ENCODE data around the gene PRLR. TPM values are rescaled to one million over a fixed set of nuclear protein-coding genes. Genes with fewer than 3 reads are reported as not detected.

Gene PRLR
- total RNA-seq, 1 donor from 2014 or later = not detected

DNA sequence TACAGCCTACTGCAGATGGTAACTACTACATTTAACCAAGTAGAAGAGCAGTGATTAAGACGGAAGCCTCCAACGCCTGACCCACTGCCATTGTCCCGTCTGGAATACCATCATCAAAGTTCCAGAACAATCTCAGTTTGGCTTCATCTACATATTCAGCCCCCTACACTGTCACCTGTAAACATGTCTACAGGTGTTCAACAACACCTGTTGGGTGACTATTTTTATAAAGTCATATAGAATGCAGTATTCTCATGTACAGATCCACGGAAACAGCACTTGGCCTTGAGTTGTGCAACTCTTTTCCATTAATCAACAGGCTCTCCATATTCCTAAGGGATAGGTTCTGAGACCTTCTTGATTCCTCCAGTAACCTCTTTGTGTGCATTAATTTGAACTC, 129.3 kb downstream of the PRLR start:
- intact Hi-C loops (cut with micrococcal nuclease) = no loop called here
- H3K27me3 Mint-ChIP-seq = no peaks in the 10 kb centered on the region
- no peaks in the 10 kb centered on the region for H3K4me1 Mint-ChIP-seq
- DNase-seq = no peak
- H3K36me3 Mint-ChIP-seq (ENCODE audit: low read depth) = no peaks in the 10 kb centered on the region
- H3K4me3 Mint-ChIP-seq = no peak overlapping the region
- H3K27ac Mint-ChIP-seq = no peak overlapping the region
- no peaks in the 10 kb centered on the region for H3K9me3 Mint-ChIP-seq

- Mint-ChIP-seq H3K27me3 (no peaks in the 10 kb centered on the region), H3K27ac (no peak overlapping the region), H3K36me3 (ENCODE audit: low read depth) (no peaks in the 10 kb centered on the region), H3K4me3 (no peak overlapping the region), H3K9me3 (no peaks in the 10 kb centered on the region), H3K4me1 (no peaks in the 10 kb centered on the region)
- no peak for DNase-seq
- intact Hi-C loops (cut with micrococcal nuclease) = no loop called here
These were observed 132.1 kb downstream of the PRLR start for GRCh38 chr5:35098214-35098613.

DNA sequence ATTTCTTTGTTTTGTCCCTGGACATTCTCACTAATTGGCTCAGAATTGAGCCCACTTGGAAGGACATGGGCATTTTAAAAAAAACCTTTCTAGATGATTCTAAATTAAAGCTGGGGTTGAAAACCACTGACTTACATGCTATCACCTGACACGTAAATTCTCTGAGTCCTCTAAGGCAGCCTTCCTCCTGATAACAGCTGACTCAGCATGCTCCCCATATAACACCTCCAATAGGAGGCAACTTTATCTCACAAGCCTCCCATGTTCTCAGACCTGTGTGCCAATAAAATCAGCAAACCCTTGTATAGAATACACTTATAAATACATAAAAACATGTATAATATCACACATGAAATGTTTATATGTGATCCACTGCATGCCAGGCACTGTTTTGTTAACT, 133.4 kb downstream of the PRLR start:
- intact Hi-C loops (cut with micrococcal nuclease) = no loop called here
- Mint-ChIP-seq H3K9me3 (no peaks in the 10 kb centered on the region), H3K27me3 (no peaks in the 10 kb centered on the region), H3K4me3 (no peak overlapping the region), H3K36me3 (ENCODE audit: low read depth) (no peaks in the 10 kb centered on the region), H3K27ac (no peak overlapping the region), H3K4me1 (no peaks in the 10 kb centered on the region)
- no peak for DNase-seq

- Mint-ChIP-seq H3K27ac (no peak overlapping the region), H3K36me3 (ENCODE audit: low read depth) (no peaks in the 10 kb centered on the region)
- intact Hi-C loops (cut with micrococcal nuclease) = no loop called here
These were observed 134.1 kb downstream of the PRLR start for GRCh38 chr5:35096216-35096615.

GRCh38 chr5:35095366-35095765, 134.9 kb downstream of the PRLR start:
- Mint-ChIP-seq H3K4me3 (no peak overlapping the region), H3K27me3 (no peaks in the 10 kb centered on the region), H3K9me3 (no peaks in the 10 kb centered on the region), H3K27ac (no peak overlapping the region), H3K4me1 (no peaks in the 10 kb centered on the region), H3K36me3 (ENCODE audit: low read depth) (no peaks in the 10 kb centered on the region)
- intact Hi-C loops (cut with micrococcal nuclease) = no loop called here
- DNase-seq = no peak

More at GRCh38 chr5:35096216-35096615, 134.1 kb downstream of the PRLR start:
- Mint-ChIP-seq H3K9me3 (no peaks in the 10 kb centered on the region), H3K4me1 (no peaks in the 10 kb centered on the region), H3K27me3 (no peaks in the 10 kb centered on the region), H3K4me3 (no peak overlapping the region)
- DNase-seq = no peak

DNA sequence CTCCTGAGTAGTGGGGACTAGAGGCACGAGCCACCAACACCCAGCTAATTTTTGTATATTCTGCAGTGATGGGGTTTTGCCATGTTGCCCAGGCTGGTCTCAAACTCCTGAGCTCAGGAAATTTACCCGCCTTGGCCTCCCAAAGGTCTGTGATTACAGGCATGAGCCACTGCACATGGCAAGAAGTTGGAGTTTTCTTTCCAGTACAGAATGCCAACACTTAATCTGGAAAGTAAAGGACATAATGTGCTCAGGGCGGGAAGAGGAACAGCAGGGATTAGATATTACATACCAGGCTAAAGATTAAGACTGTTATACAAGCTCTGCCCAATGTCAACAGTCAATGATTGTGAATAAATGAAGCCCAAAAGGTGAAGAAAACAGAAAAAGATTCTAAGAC, 135.3 kb downstream of the PRLR start:
- H3K27ac Mint-ChIP-seq = no peak overlapping the region
- intact Hi-C loops (cut with micrococcal nuclease) = loop anchor here (5.0 kb wide), 1 partner anchor 87 kb away; no protein-coding TSS in a partner anchor
- no peaks in the 10 kb centered on the region for H3K9me3 Mint-ChIP-seq
- H3K36me3 Mint-ChIP-seq (ENCODE audit: low read depth) = no peaks in the 10 kb centered on the region
- H3K4me3 Mint-ChIP-seq = no peak overlapping the region
- DNase-seq = no peak
- H3K27me3 Mint-ChIP-seq = no peaks in the 10 kb centered on the region
- no peaks in the 10 kb centered on the region for H3K4me1 Mint-ChIP-seq

DNA sequence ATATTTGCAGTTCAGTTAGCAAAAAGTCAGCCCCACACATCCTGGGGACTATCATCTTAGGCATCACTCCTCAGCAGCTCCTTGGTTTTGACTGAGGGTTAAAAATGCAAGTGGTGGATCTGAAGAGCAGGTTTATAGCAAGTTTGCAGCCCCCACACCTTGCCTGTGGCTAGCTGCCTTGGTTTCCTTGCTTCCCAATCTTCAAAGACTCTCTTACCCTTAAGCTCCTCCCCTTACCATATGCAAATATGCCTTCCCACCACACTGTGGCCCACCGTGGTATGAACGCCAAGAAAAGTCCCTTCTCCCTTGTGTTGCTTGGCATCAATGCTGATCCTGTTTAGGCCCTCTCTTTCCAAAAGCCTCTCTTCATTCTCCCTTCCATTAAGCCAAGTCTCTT, 137.6 kb downstream of the PRLR start:
- Mint-ChIP-seq H3K27me3 (peaks cover 2% of the 10 kb centered on the region), H3K4me3 (no peak overlapping the region), H3K36me3 (ENCODE audit: low read depth) (no peaks in the 10 kb centered on the region), H3K9me3 (no peaks in the 10 kb centered on the region), H3K4me1 (no peaks in the 10 kb centered on the region), H3K27ac (no peak overlapping the region)
- no peak for DNase-seq
- intact Hi-C loops (cut with micrococcal nuclease) = loop anchor here (5.0 kb wide), 1 partner anchor 90 kb away; no protein-coding TSS in a partner anchor

- no peak overlapping the region for H3K27ac Mint-ChIP-seq
These were observed 138.6 kb downstream of the PRLR start for GRCh38 chr5:35091704-35092103.

GRCh38 chr5:35089334-35090314, 140.7 kb downstream of the PRLR start:
- peaks cover 2% of the 10 kb centered on the region for H3K27me3 Mint-ChIP-seq

More at GRCh38 chr5:35091704-35092103, 138.6 kb downstream of the PRLR start:
- Mint-ChIP-seq H3K4me1 (no peaks in the 10 kb centered on the region), H3K27me3 (peaks cover 2% of the 10 kb centered on the region), H3K9me3 (no peaks in the 10 kb centered on the region), H3K36me3 (ENCODE audit: low read depth) (no peaks in the 10 kb centered on the region), H3K4me3 (no peak overlapping the region)
- intact Hi-C loops (cut with micrococcal nuclease) = loop anchor here (5.0 kb wide), 1 partner anchor 91 kb away; no protein-coding TSS in a partner anchor
- DNase-seq = no peak

DNA sequence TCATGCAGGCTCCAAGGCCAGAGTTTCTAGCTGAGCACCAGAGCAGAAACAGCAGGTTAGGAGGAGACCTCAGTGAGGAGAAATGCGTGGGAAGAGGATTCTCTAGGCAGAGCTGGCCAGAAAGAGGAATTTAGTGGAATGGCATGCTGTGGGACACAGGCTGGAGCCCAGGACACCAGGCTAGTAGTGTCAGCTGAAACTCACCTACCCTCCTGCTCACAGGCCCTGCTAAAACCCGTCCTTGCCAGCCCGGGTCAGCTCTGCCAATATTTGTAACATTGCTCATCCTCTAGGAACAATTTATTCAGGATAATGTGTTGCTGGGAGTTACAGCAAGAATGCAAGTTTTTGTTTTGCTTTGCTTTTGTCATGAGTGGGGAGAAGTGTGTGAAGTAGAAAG, 142.3 kb downstream of the PRLR start:
- H3K9me3 Mint-ChIP-seq = no peaks in the 10 kb centered on the region
- H3K36me3 Mint-ChIP-seq (ENCODE audit: low read depth) = no peaks in the 10 kb centered on the region
- peaks cover 2% of the 10 kb centered on the region for H3K27me3 Mint-ChIP-seq
- no peak overlapping the region for H3K27ac Mint-ChIP-seq
- intact Hi-C loops (cut with micrococcal nuclease) = loop anchor here (2.0 kb wide), 1 partner anchor 563 kb away; no protein-coding TSS in a partner anchor
- no peak overlapping the region for H3K4me3 Mint-ChIP-seq
- no peak for DNase-seq
- H3K4me1 Mint-ChIP-seq = no peaks in the 10 kb centered on the region

More at GRCh38 chr5:35089334-35090314, 140.7 kb downstream of the PRLR start:
- intact Hi-C loops (cut with micrococcal nuclease) = loop anchor here (2.0 to 5.0 kb wide), 2 partner anchors 93 to 561 kb away; no protein-coding TSS in a partner anchor
- no peaks in the 10 kb centered on the region for H3K36me3 Mint-ChIP-seq (ENCODE audit: low read depth)
- no peaks in the 10 kb centered on the region for H3K4me1 Mint-ChIP-seq
- H3K9me3 Mint-ChIP-seq = no peaks in the 10 kb centered on the region
- no peak overlapping the region for H3K4me3 Mint-ChIP-seq
- DNase-seq = peak; percentile 85
- no peak overlapping the region for H3K27ac Mint-ChIP-seq

DNA sequence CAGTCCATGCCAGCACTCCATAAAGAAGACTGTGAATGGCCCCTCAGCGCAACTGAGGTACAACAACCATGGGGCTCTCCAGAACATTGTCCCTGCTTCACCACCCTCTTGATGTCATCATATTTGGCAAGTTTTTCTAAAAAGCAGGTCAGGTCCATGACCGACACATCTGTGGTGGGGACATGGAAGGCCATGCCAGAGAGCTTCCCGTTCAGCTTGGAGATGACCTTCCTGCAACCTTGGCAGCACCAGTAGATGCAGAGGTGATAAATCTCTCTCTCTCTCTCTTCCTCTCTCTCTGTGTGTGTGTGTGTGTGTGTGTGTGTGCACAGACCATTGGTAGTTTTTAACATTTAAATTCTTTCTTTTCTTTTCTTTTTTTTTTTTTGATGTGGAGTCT, 147.1 kb downstream of the PRLR start:
- no peaks in the 10 kb centered on the region for H3K9me3 Mint-ChIP-seq
- intact Hi-C loops (cut with micrococcal nuclease) = no loop called here
- H3K36me3 Mint-ChIP-seq (ENCODE audit: low read depth) = no peaks in the 10 kb centered on the region
- DNase-seq = no peak
- H3K27ac Mint-ChIP-seq = no peak overlapping the region
- no peak overlapping the region for H3K4me3 Mint-ChIP-seq
- peaks cover 1% of the 10 kb centered on the region for H3K27me3 Mint-ChIP-seq
- H3K4me1 Mint-ChIP-seq = no peaks in the 10 kb centered on the region

GRCh38 chr5:35082530-35082929, 147.8 kb downstream of the PRLR start:
- intact Hi-C loops (cut with micrococcal nuclease) = no loop called here
- no peak overlapping the region for H3K27ac Mint-ChIP-seq

GRCh38 chr5:35081134-35081533, 149.2 kb downstream of the PRLR start:
- intact Hi-C loops (cut with micrococcal nuclease) = no loop called here
- peaks cover 3% of the 10 kb centered on the region for H3K27me3 Mint-ChIP-seq
- H3K4me3 Mint-ChIP-seq = no peak overlapping the region
- H3K27ac Mint-ChIP-seq = no peak overlapping the region
- peaks cover 4% of the 10 kb centered on the region for H3K9me3 Mint-ChIP-seq
- no peak for DNase-seq
- H3K4me1 Mint-ChIP-seq = no peaks in the 10 kb centered on the region
- no peaks in the 10 kb centered on the region for H3K36me3 Mint-ChIP-seq (ENCODE audit: low read depth)

More at GRCh38 chr5:35082530-35082929, 147.8 kb downstream of the PRLR start:
- Mint-ChIP-seq H3K4me3 (no peak overlapping the region), H3K36me3 (ENCODE audit: low read depth) (no peaks in the 10 kb centered on the region), H3K27me3 (no peaks in the 10 kb centered on the region), H3K4me1 (no peaks in the 10 kb centered on the region), H3K9me3 (no peaks in the 10 kb centered on the region)
- DNase-seq = no peak

- intact Hi-C loops (cut with micrococcal nuclease) = no loop called here
- H3K27ac Mint-ChIP-seq = no peak overlapping the region
- peaks cover 11% of the 10 kb centered on the region for H3K9me3 Mint-ChIP-seq
- H3K4me1 Mint-ChIP-seq = no peaks in the 10 kb centered on the region
- no peak overlapping the region for H3K4me3 Mint-ChIP-seq
- DNase-seq = no peak
- H3K27me3 Mint-ChIP-seq = peaks cover 5% of the 10 kb centered on the region
- no peaks in the 10 kb centered on the region for H3K36me3 Mint-ChIP-seq (ENCODE audit: low read depth)
These were observed 157.1 kb downstream of the PRLR start for GRCh38 chr5:35073160-35073559.

Data from activated CD4-positive, alpha-beta T cell treated with anti-CD3 and anti-CD28 coated beads, Interleukin-2, amount 10 ng/mL, durations not matched to agents 24 days and 14 days (primary cell).